Liver (tissue), 9 donors: ENCODE measurements around the gene ATF7. TPM values are rescaled to one million over a fixed set of nuclear protein-coding genes. Genes with fewer than 3 reads are reported as not detected.

Source experiments
- DNase-seq: peaks from one replicate; pipeline ENCODE4 v3.0.0-alpha.2; 2017; ENCODE audit warnings: low spot score
- H3K27ac ChIP-seq, 2 donors: one replicate each; pipeline ENCODE4 v1.7.0; 2013; ENCODE audit warnings: inconsistent platforms in 2 of 2, low read length in 2 of 2, control low read depth in 1 of 2, low read depth in 1 of 2, mild to moderate bottlenecking in 1 of 2
- H3K27me3 ChIP-seq, 4 donors: one replicate each; pipeline versions ENCODE4 v1.6.1 to v1.7.0; 2013; ENCODE audit warnings: low read length in 3 of 4, inconsistent platforms in 1 of 4, mild to moderate bottlenecking in 1 of 4, moderate library complexity in 1 of 4; ENCODE audit not compliant: control insufficient read depth in 4 of 4, insufficient read depth in 4 of 4
- H3K36me3 ChIP-seq, 4 donors: one replicate each; pipeline versions ENCODE4 v1.6.1 to v1.7.0; 2013; ENCODE audit warnings: low read length in 3 of 4, mild to moderate bottlenecking in 3 of 4, low read depth in 1 of 4, moderate library complexity in 1 of 4; ENCODE audit not compliant: control insufficient read depth in 4 of 4, insufficient read depth in 3 of 4
- H3K4me1 ChIP-seq, 4 donors: one replicate each; pipeline versions ENCODE4 v1.6.1 to v1.7.0; 2013; ENCODE audit warnings: low read length in 3 of 4, mild to moderate bottlenecking in 3 of 4, moderate library complexity in 1 of 4; ENCODE audit not compliant: control insufficient read depth in 4 of 4, insufficient read depth in 4 of 4
- H3K4me3 ChIP-seq, 3 donors: one replicate each; pipeline versions ENCODE4 v1.6.1 to v1.7.0; 2013; ENCODE audit warnings: low read length in 3 of 3, control low read depth in 1 of 3, low read depth in 1 of 3, mild to moderate bottlenecking in 1 of 3
- H3K9ac ChIP-seq, 2 donors: one replicate each; pipeline ENCODE4 v1.7.0; 2013; ENCODE audit warnings: low read length in 2 of 2, mild to moderate bottlenecking in 2 of 2, moderate library complexity in 2 of 2, control low read depth in 1 of 2, low read depth in 1 of 2
- H3K9me3 ChIP-seq, 4 donors: one replicate each; pipeline versions ENCODE4 v1.6.1 to v1.7.0; 2013; ENCODE audit warnings: low read length in 3 of 4; ENCODE audit not compliant: control insufficient read depth in 4 of 4
- EGR1 ChIP-seq, 2 donors: IDR thresholded peaks; 2 replicates each; pipeline ENCODE4 v1.6.1; 2016 to 2018; ENCODE audit warnings: antibody characterized with exemption in 2 of 2, low read depth in 2 of 2
- FOXA1 ChIP-seq: IDR thresholded peaks from 2 replicates; pipeline ENCODE4 v1.6.1; 2016; ENCODE audit warnings: antibody characterized with exemption
- FOXA2 ChIP-seq: IDR thresholded peaks from 2 replicates; pipeline ENCODE4 v1.6.1; 2016; ENCODE audit warnings: antibody characterized with exemption
- GABPA ChIP-seq, 2 donors: IDR thresholded peaks in 1 of 2; conservative IDR thresholded peaks in 1 of 2; 2 replicates each; pipeline ENCODE4 v1.6.1; 2016; ENCODE audit warnings: antibody characterized with exemption in 2 of 2, mild to moderate bottlenecking in 1 of 2, moderate library complexity in 1 of 2
- HNF4A ChIP-seq, 2 donors: conservative IDR thresholded peaks; 2 replicates each; pipeline ENCODE4 v1.6.1; 2016; ENCODE audit warnings: antibody characterized with exemption in 2 of 2, mild to moderate bottlenecking in 2 of 2
- HNF4G ChIP-seq: IDR thresholded peaks from 2 replicates; pipeline ENCODE4 v1.6.1; 2016; ENCODE audit warnings: antibody characterized with exemption
- JUND ChIP-seq, 2 donors: IDR thresholded peaks; 2 replicates each; pipeline ENCODE4 v1.6.1; 2016; ENCODE audit warnings: antibody characterized with exemption in 2 of 2
- NR2F2 ChIP-seq: IDR thresholded peaks from 2 replicates; pipeline ENCODE4 v1.6.1; 2016; ENCODE audit warnings: antibody characterized with exemption
- RAD21 ChIP-seq, 2 donors: IDR thresholded peaks; 2 replicates each; pipeline ENCODE4 v1.6.1; 2016; ENCODE audit warnings: antibody characterized with exemption in 2 of 2, mild to moderate bottlenecking in 2 of 2
- RXRA ChIP-seq, 2 donors: IDR thresholded peaks; 2 replicates each; pipeline ENCODE4 v1.6.1; 2017 to 2018; ENCODE audit warnings: antibody characterized with exemption in 2 of 2, mild to moderate bottlenecking in 1 of 2
- SP1 ChIP-seq: IDR thresholded peaks from 2 replicates; pipeline ENCODE4 v1.6.1; 2018; ENCODE audit warnings: antibody characterized with exemption, mild to moderate bottlenecking
- TAF1 ChIP-seq: conservative IDR thresholded peaks from 2 replicates; pipeline ENCODE4 v1.6.1; 2016; ENCODE audit warnings: antibody characterized with exemption, mild to moderate bottlenecking
- YY1 ChIP-seq: IDR thresholded peaks from 2 replicates; pipeline ENCODE4 v1.6.1; 2016; ENCODE audit warnings: antibody characterized with exemption, mild to moderate bottlenecking
- WGBS: extraction: QIAGEN DNeasy Blood & Tissue Kit; methylation state at CpG from one replicate; pipeline ENCODE4 v1.1.7; 2013; 5-methylcytosine and 5-hydroxymethylcytosine counted together
- polyA plus RNA-seq, 2 donors: library from polyadenylated mRNA; stranded (reverse) in 1 of 2; unstranded in 1 of 2; fragments of 200-250 nt in 1 of 2; fragments of >200 nt in 1 of 2; fragmentation: Nextera tagmentation in 1 of 2; extraction: Ambion mirVana in 1 of 2; gene quantifications; one replicate each; pipeline versions ENCODE4 v1.2.1 to v1.2.3, GENCODE V29; 2013 to 2015
- total RNA-seq, 2 donors: library from RNA; depleted of rRNA; stranded (reverse); fragments of >200 nt; gene quantifications; one replicate each; pipeline ENCODE4 v1.2.3, GENCODE V29; 2014
- TF ChIP-seq, protein P1 (sequence below): fragments of 150-350 bp; IDR thresholded peaks from 2 replicates; pipeline ENCODE4 v1.5.1; 2017; ENCODE audit warnings: improper control_type of control experiment, low read depth, low read length; ENCODE audit not compliant: missing input control
- TF ChIP-seq, protein P2 (sequence below): IDR thresholded peaks from 2 replicates; pipeline ENCODE4 v1.6.1; 2016; ENCODE audit warnings: antibody characterized with exemption, mild to moderate bottlenecking
- TF ChIP-seq, protein P3 (sequence below): IDR thresholded peaks from 2 replicates; pipeline ENCODE4 v1.6.1; 2016; ENCODE audit warnings: antibody characterized with exemption
- TF ChIP-seq, protein P4 (sequence below): IDR thresholded peaks from 2 replicates; pipeline ENCODE4 v1.6.1; 2016; ENCODE audit warnings: antibody characterized with exemption
- TF ChIP-seq, protein P5 (sequence below): IDR thresholded peaks from 2 replicates; pipeline ENCODE4 v1.6.1; 2016; ENCODE audit warnings: antibody characterized with exemption
- donor health status: healthy.
- donor health status: healthy.
- donor health status: healthy.
- donor health status: healthy.
- donor health status: healthy.

The ATF7 gene
- total and polyA plus RNA-seq, 4 donors: 5.3 to 14.5 (median 9.9) TPM

DNA sequence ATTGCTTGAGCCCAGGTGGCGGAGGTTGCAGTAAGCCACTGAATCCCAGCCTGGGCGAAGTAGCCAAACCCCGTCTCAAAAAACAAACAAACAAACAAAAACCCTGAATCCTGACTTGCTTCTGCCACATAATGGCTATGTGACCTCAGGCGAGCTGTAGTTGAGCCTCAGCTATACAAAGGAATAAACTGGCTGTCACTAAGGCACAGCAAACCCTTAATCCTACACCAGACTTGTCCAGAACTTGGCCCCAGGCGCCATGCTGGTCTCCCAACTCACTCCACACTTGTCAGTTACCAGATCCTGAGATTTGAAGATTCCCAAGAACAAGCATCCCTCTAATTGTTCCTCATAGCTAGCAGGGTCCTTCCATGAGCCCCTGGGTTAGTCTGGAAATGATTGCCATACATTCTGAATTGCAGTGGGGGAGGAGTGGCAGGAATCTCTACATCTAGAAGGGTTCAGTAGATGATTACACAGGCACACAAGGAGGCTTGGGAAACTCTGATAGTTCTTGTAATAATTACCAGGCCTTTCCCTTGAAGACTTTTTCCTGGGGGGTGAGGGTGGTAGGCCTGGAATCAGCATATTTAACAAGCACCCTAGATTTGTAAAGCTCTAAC, 136.8 kb downstream of the ATF7 start:
- Histone ChIP-seq H3K36me3 (peaks cover 0 to 14% (median 4%) of the 10 kb centered on the region in 4 donors), H3K9ac (no peak overlapping the region), H3K27ac (no peak overlapping the region), H3K9me3 (no peaks in the 10 kb centered on the region), H3K27me3 (no peaks in the 10 kb centered on the region), H3K4me3 (no peak overlapping the region), H3K4me1 (peaks cover 2 to 11% (median 5%) of the 10 kb centered on the region in 4 donors)
- DNase-seq: no peak
- WGBS: 94% methylated on average over 5 of the region's 5 CpGs
- TF ChIP-seq EGR1 (IDR thresholded peaks at IDR 0.05; ENCODE audit: low read depth in 2 of 2): no peak
- TF ChIP-seq, protein P1, sequence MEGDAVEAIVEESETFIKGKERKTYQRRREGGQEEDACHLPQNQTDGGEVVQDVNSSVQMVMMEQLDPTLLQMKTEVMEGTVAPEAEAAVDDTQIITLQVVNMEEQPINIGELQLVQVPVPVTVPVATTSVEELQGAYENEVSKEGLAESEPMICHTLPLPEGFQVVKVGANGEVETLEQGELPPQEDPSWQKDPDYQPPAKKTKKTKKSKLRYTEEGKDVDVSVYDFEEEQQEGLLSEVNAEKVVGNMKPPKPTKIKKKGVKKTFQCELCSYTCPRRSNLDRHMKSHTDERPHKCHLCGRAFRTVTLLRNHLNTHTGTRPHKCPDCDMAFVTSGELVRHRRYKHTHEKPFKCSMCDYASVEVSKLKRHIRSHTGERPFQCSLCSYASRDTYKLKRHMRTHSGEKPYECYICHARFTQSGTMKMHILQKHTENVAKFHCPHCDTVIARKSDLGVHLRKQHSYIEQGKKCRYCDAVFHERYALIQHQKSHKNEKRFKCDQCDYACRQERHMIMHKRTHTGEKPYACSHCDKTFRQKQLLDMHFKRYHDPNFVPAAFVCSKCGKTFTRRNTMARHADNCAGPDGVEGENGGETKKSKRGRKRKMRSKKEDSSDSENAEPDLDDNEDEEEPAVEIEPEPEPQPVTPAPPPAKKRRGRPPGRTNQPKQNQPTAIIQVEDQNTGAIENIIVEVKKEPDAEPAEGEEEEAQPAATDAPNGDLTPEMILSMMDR: no peak
- no peak for TF ChIP-seq HNF4A (conservative IDR thresholded peaks at IDR 0.05)
- no peak for TF ChIP-seq JUND (IDR thresholded peaks at IDR 0.05)
- no peak for TF ChIP-seq HNF4G
- TF ChIP-seq, protein P2, sequence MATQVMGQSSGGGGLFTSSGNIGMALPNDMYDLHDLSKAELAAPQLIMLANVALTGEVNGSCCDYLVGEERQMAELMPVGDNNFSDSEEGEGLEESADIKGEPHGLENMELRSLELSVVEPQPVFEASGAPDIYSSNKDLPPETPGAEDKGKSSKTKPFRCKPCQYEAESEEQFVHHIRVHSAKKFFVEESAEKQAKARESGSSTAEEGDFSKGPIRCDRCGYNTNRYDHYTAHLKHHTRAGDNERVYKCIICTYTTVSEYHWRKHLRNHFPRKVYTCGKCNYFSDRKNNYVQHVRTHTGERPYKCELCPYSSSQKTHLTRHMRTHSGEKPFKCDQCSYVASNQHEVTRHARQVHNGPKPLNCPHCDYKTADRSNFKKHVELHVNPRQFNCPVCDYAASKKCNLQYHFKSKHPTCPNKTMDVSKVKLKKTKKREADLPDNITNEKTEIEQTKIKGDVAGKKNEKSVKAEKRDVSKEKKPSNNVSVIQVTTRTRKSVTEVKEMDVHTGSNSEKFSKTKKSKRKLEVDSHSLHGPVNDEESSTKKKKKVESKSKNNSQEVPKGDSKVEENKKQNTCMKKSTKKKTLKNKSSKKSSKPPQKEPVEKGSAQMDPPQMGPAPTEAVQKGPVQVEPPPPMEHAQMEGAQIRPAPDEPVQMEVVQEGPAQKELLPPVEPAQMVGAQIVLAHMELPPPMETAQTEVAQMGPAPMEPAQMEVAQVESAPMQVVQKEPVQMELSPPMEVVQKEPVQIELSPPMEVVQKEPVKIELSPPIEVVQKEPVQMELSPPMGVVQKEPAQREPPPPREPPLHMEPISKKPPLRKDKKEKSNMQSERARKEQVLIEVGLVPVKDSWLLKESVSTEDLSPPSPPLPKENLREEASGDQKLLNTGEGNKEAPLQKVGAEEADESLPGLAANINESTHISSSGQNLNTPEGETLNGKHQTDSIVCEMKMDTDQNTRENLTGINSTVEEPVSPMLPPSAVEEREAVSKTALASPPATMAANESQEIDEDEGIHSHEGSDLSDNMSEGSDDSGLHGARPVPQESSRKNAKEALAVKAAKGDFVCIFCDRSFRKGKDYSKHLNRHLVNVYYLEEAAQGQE: no peak
- TF ChIP-seq, protein P3, sequence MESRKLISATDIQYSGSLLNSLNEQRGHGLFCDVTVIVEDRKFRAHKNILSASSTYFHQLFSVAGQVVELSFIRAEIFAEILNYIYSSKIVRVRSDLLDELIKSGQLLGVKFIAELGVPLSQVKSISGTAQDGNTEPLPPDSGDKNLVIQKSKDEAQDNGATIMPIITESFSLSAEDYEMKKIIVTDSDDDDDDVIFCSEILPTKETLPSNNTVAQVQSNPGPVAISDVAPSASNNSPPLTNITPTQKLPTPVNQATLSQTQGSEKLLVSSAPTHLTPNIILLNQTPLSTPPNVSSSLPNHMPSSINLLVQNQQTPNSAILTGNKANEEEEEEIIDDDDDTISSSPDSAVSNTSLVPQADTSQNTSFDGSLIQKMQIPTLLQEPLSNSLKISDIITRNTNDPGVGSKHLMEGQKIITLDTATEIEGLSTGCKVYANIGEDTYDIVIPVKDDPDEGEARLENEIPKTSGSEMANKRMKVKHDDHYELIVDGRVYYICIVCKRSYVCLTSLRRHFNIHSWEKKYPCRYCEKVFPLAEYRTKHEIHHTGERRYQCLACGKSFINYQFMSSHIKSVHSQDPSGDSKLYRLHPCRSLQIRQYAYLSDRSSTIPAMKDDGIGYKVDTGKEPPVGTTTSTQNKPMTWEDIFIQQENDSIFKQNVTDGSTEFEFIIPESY: no peak
- TF ChIP-seq YY1: no peak
- TF ChIP-seq, protein P4, sequence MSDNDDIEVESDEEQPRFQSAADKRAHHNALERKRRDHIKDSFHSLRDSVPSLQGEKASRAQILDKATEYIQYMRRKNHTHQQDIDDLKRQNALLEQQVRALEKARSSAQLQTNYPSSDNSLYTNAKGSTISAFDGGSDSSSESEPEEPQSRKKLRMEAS: no peak
- TF ChIP-seq GABPA (IDR thresholded peaks at IDR 0.05 in 1 of 2, conservative IDR thresholded peaks at IDR 0.05 in 1 of 2): no peak
- TF ChIP-seq RXRA (IDR thresholded peaks at IDR 0.05): no peak
- TF ChIP-seq NR2F2: no peak
- TF ChIP-seq, protein P5, sequence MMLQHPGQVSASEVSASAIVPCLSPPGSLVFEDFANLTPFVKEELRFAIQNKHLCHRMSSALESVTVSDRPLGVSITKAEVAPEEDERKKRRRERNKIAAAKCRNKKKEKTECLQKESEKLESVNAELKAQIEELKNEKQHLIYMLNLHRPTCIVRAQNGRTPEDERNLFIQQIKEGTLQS: no peak
- no peak for TF ChIP-seq SP1
- no peak for TF ChIP-seq FOXA2
- TF ChIP-seq TAF1: no peak
- TF ChIP-seq FOXA1: no peak
- no peak for TF ChIP-seq RAD21 (IDR thresholded peaks at IDR 0.05)
